HG03571 (cell line): ENCODE measurements around the gene DVL2.
"Not testable (repeated sequence)": the region's sequence is repeated elsewhere in the genome, so short reads cannot be mapped to it uniquely, and the experiment has no call there.

Source experiments
- ATAC-seq: cut with Tn5 transposase; IDR thresholded peaks from one replicate; pipeline ENCODE4 v1.9.1; 2021; ENCODE audit not compliant: unreplicated experiment

Gene DVL2

GRCh38 chr17:7204336-7204735, 30.0 kb downstream of the DVL2 start:
- no peak for ATAC-seq

DNA sequence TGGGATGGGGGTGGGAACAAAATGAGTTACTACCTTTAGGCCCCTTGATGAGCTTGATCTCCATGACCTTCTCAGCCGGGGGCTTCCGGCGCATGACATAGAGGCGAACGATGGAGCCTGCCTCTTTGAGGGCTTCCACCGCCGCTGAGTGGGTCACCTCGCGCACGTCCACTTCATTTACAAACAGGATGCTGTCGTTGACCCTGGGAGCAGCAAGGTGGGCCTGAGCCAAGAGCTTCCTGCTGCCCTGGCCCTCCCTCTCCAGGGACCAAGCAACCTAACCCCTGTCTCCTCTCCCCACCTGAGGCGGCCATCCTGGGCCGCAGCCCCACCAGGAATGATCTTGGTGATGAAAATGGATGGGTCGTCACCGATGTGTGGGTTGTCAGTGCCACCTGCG, 30.9 kb downstream of the DVL2 start:
- ATAC-seq: no peak

DNA sequence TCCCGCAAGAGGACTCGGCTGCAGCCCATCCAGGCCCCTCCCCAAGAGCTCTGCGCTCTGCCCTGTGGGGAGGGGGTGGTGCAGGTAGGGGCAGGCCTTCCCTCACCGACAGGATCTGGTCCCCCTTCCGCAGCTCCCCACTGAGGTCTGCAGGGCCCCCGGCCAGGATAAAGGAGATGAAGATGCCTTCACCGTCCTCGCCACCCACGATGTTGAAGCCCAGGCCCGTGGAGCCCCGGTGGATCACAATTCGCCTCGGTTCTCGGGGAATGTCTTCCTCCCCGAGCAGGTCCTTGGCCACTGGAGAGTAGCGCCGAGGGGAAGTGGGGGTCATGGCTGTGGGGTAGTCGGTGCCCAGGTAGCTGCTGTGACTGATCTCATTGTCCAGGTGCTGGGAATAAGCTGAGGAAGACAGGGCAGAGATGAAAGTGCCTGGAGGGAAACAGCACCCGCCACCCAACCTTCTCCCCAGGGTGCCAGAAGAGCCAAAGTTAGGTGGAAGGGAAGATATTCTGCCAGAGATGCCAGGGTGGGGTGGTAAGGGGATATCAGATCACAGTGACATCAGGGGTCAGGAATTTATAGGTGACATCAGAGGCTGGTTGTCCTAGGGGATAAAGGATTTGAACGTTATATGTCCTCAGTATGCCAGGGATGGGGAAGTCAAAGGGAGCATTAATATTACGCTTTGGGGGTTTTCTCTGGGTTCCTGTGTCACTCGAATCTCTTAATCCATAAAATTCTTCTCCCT, 37.5 kb downstream of the DVL2 start:
- ATAC-seq: no peak

DNA sequence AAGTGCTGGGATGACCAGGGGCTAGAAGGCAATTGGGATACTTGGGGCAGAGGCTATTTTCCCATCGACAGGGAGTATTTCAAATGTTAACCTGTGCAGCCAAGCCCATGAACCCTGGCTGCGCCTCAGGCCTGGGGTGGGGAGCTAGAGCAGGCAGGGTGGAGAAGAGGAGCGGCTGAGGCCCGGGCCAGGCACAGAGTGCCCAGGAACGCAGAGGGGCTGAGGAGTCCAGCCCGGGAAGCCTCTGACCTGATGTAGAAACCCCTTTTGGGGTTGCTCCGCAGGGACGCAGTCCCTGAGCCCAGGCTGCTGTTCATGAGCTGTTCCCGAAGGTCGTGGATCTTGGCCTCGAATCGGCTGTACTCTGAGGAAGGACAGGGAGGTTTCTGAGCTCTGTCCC, 38.3 kb downstream of the DVL2 start:
- ATAC-seq: no peak

DNA sequence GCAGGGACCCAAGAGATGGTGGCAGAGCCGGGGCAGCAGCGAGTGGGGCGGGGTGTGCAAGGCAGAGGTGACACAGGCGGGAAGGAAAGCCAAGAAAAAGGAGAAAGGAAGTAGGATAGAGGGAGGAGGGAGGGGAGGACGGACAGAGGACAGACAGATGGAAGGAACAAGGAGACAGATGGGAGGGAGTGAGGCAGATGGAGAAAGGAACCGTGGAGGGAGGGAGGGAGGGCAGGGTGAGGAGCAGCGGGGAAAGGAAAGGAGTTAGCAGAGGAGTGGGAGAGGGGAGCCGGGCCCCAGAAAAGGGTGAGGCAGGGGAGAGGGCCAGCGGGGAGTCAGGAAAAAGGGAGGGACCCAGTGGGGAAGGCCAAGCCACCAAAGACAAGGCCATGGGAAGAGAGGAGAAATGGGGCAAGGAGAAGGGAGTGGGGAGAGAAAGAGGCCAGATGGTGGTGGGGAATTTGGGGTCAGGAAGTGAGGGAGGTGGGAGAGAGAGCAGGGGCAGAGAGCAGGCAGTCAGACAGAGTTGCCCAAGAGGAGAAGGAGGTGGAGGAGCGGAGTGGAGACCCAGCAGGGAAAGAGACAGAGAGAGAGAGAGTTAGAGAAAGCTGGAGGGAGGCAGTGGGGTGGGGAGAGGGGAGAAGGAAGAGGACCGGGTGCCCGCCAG, 41.9 kb downstream of the DVL2 start:
- no peak for ATAC-seq

DNA sequence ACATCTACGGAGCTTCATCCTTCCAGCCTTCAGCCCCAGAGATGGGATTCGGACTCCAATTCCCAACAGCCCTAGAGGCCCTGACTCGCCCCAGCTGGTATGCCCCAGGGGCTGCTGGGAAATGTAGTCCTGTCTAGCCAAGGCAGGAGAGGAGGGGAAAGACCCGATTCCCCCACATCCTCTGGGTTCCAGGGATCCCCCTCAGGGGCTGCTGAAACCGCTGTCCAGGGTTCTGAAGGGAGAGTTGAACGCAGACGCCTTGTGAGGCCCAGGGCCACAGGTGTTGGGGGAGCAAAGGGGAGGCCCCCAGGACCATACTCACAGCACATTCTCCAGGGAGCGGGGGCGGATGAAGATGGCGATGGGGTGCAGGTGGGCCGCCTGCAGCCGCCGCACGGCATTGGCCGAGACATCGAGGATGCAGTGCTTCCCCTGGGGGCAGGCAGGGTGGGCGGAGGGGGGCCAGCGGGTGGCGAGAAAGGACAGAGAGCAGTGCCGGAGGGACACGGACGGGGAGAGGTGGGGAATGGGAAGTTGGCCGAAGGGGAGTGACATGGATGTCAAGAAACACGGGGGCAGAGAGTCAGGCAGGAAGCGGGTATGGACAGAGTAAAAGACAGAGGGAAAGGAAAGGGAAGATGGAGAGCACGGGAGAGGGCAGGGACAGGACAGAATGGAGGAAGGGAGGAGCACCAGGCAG, 42.6 kb downstream of the DVL2 start:
- no peak for ATAC-seq

DNA sequence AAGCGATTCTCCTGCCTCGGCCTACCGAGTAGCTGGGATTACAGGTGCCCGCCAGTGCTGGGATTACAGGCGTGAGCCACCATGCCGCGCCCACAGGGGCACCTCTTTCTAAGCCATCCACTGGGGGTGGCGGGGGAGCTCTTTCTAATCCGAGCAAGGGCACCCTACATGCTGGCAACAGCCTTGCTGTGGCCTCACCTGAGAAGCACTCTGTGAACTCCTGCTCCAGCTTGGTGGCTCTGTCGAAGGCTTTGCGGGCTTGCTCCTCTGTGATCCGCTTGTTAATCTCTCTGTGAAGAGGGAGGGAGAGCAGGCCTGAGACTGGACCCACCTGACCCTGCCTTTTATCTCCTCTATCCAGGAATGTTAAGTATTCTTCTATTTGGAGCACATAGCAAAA, 43.2 kb downstream of the DVL2 start:
- no peak for ATAC-seq

DNA sequence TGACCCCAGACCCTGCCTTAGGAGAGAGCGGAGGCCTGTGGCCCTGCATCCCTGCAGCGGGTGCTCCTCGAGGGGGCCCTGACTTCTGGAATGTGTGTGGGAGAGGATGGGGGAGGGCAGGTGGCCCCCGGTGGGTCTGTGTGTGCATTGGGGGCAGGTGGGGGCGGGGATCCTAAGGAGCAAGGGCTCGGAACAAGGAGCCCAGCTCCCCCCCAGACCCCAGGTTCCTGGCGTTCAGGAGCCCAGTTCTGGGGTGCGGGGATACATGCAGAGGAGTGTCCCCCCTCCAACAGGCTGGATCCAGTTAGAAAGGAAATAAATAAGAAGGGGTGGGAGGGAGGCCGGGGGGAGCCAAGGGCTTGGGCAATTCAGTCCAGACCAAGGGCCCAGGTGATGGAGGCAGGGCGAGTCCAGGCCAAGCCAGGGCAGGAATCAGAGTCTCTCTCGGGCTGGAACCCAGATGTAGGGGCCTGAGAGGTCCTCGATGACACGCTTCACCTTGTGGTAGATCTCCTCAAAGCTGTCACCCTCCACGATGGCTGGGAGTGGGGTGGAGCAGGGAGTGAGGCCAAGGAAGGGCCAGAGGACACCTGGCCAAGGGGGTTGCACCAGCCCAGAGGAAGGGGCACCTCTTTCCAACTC, 43.9 kb downstream of the DVL2 start:
- ATAC-seq: no peak

- ATAC-seq: no peak
These were observed 48.1 kb downstream of the DVL2 start for GRCh38 chr17:7186241-7186640.

GRCh38 chr17:7184647-7185046, 49.7 kb downstream of the DVL2 start:
- ATAC-seq: no peak

DNA sequence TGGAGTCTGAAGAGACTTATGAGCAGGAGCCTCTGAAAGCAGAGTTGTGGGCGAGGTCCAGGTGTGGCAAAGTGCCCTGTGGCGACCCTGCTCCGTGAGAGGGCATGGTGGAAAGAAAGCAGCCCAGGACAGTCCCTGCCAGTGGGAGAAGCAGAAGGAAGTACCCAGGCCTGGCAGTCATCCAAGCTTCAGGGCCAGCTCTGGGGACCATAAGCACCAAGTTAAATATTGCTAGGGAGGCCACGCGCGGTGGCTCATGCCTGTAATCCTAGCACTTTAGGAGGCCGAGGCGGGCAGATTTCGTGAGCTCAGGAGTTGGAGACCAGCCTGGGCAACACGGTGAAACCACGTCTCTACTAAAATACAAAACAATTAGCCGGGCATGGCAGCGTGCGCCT, 50.2 kb downstream of the DVL2 start:
- ATAC-seq: no peak

GRCh38 chr17:7183433-7184090, 50.8 kb downstream of the DVL2 start:
- no peak for ATAC-seq

DNA sequence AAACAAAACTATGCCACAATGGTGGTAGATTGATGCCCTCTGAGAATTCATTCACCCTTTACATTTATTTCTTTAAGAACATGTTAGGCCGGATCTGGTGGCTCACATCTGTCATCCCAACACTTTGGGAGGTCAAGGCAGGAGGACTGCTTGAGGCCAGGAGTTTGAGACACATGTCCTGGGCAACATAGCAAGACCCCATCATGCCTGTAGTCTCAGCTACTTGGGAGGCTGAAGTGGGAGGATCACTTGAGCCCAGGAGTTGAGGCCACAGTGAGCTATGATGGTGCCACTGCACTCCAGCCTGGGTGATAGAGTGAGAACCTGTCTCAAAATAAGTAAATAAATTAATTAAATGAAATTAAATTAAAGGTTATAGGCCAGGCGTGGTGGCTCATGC, 52.2 kb downstream of the DVL2 start:
- not testable (repeated sequence) for ATAC-seq

DNA sequence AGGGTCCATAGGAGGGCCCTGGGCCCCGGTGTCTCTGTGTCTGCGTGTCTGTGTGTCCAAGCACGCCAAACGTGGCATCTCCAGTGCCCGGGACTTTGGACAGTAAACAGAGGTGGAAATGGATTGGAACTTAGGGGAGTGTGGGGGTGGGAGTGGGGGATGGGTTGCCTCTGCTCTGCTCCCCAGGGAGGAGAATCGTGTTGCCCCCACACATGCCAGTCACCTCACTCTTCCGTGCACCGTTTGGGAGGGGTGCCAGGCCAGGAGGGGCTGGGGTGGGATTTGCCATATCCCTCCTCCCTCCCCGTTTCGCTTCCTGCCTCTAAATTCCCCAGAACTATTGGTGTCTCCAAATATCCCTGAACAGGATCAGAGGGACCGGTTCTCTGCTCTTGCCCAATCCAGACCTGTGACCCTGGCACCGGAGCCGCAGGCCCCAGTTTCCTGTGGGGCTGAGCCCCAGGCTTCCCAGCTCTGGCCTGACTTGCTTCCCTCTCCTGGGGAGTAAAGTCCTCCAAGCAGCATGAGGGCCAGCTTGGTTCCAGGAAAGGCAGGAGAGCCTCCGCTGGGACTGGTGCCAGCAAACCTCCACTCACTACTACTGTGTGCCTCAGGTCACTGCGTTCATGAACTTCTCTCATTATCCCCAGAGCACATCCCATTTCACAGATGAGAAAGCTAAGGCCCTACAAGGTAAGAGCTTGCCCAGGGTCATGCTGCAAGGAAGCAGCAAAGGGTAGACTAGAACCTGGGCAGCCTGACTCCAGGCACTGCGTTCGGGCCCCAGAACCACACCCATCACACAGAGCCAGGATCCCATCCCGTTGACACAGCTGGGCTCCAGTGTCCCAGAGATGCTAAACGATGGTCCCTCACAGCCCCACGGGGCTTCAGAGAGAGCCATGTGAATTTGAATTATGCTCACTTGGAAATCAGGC, 54.7 kb downstream of the DVL2 start, which contains the start of gene ASGR1:
Gene ASGR1, minus strand, starts transcription at position 54 of the 938 bp plus-strand sequence. CDS start 807 bp downstream, outside the sequence.
- ATAC-seq: no peak

DNA sequence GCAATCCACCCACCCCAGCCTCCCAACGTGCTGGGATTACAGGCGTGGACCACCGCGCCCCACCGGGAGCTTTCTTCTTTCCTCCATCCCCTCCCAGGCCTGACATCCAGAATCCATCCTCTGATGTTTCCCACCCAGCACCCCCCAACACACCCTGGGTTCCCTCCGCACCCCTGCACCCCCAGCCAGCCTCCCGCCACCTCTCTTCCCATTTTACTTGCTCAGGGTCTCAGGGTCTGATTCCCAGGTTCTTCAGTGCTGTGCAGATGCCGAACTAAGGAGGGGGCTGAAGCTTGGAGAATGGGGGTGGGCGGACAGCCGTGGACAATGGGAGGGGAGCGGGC, 55.4 kb downstream of the DVL2 start:
- ATAC-seq: no peak

GRCh38 chr17:7177954-7178477, 56.3 kb downstream of the DVL2 start:
- no peak for ATAC-seq

GRCh38 chr17:7177191-7177953, 56.9 kb downstream of the DVL2 start:
- ATAC-seq: no peak

DNA sequence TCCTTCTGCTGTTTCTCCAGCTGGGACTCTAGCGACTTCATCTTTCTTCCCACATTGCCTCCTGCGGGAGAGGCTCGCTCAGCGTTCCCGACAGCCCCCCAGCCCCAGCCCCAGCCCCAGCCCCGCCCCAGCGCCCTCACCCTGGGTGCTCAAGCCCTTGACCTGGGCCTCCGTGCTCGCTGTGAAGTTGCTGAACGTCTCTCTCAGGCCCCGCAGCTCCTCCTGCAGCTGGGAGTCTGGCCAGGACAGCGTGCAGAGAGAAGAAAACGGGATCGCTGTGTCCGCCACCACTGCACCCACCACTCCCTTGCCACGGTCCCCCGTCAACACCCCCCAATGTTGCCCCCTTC, 57.5 kb downstream of the DVL2 start:
- no peak for ATAC-seq
